ENCODE measurements around the gene ADAM15. TPM values are rescaled to one million over a fixed set of nuclear protein-coding genes. Genes with fewer than 3 reads are reported as not detected.

The ADAM15 gene
- total RNA-seq, 4 donors from 2014 or later, result 304 to 327 (median 321) TPM

DNA sequence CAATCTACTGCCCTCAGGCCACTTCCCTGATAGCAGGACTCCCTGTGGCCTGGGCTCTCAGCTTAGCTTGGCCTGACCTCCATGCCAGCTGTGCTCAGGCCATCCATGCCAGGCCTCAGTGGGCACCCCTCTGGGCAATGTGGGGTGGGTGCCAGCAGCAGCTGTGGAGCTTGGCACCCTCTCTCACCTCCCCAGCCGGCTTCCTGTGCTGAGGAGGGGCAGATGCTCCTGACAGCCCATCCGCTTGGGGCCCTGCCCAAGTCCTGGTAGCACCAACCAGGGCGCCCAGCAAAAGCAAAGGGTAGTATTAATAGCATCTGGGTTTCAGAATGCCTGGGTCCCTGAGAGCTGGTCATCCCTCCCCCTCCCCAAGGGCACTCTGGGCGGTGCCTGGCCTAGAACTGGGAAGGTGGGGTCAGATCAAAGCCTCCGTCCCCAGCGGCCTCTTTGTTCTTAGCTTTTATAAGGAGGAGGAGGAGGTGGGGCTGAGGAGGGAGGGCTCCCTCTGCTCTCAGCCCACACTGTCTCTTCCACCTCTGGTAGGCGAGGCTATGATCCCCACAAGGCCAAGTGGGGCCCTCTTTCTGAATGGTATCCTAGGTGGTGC, 18.5 kb downstream of the ADAM15 start:
- H3K9me3 ChIP-seq, result no peaks in the 10 kb centered on the region
- no peak for DNase-seq (ENCODE audit: low spot score in 2 of 2)
- peaks cover 14% of the 10 kb centered on the region for H3K36me3 ChIP-seq
- H3K4me3 ChIP-seq, result no peak overlapping the region
- TF ChIP-seq EP300 (IDR thresholded peaks at IDR 0.05) (no peak), POLR2A (IDR thresholded peaks at IDR 0.05) (no peak), POLR2AphosphoS5 (IDR thresholded peaks at IDR 0.05) (no peak)
- TF ChIP-seq, protein P1, sequence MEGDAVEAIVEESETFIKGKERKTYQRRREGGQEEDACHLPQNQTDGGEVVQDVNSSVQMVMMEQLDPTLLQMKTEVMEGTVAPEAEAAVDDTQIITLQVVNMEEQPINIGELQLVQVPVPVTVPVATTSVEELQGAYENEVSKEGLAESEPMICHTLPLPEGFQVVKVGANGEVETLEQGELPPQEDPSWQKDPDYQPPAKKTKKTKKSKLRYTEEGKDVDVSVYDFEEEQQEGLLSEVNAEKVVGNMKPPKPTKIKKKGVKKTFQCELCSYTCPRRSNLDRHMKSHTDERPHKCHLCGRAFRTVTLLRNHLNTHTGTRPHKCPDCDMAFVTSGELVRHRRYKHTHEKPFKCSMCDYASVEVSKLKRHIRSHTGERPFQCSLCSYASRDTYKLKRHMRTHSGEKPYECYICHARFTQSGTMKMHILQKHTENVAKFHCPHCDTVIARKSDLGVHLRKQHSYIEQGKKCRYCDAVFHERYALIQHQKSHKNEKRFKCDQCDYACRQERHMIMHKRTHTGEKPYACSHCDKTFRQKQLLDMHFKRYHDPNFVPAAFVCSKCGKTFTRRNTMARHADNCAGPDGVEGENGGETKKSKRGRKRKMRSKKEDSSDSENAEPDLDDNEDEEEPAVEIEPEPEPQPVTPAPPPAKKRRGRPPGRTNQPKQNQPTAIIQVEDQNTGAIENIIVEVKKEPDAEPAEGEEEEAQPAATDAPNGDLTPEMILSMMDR (IDR thresholded peaks at IDR 0.05), result no peak
- 56% methylated on average over 7 of the region's 7 CpGs for WGBS
- no peaks in the 10 kb centered on the region for H3K27me3 ChIP-seq
- peak overlapping the region; percentile 42 for H3K27ac ChIP-seq
- peaks cover 60% of the 10 kb centered on the region for H3K4me1 ChIP-seq

DNA sequence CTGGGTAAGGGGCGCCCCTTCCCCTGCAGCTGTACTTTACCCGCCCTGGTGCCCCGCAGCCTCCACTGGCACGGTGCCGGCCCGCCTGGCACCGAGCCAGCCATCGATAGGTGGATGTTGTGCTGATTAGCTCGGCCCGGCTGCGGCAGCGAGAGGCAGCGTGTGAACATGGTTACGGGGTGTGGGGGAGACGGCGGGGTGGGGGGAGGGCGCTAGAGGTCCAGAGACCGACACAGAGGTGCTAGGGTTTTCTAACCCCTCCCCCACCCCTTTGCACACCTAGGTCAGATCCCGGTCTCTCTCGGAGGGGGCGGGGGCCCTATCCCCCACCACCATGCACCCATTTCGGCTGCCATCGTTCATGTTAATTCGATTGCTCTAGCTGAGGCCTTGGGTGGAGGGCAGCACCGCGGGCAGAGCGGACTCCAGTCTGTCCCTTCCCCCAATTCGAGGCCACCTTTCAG, 19.1 kb downstream of the ADAM15 start:
- Histone ChIP-seq H3K27me3 (no peaks in the 10 kb centered on the region), H3K4me3 (peak overlapping the region; percentile 48), H3K9me3 (no peaks in the 10 kb centered on the region), H3K4me1 (peaks cover 60% of the 10 kb centered on the region), H3K36me3 (peaks cover 14% of the 10 kb centered on the region), H3K27ac (peak overlapping the region; percentile 80)
- 33% methylated on average over 22 of the region's 28 CpGs for WGBS
- no peak for DNase-seq (ENCODE audit: low spot score in 2 of 2)
- TF ChIP-seq, protein P1 (IDR thresholded peaks at IDR 0.05), result no peak
- TF ChIP-seq POLR2AphosphoS5 (IDR thresholded peaks at IDR 0.05) (no peak), POLR2A (IDR thresholded peaks at IDR 0.05) (no peak), EP300 (IDR thresholded peaks at IDR 0.05) (no peak)

DNA sequence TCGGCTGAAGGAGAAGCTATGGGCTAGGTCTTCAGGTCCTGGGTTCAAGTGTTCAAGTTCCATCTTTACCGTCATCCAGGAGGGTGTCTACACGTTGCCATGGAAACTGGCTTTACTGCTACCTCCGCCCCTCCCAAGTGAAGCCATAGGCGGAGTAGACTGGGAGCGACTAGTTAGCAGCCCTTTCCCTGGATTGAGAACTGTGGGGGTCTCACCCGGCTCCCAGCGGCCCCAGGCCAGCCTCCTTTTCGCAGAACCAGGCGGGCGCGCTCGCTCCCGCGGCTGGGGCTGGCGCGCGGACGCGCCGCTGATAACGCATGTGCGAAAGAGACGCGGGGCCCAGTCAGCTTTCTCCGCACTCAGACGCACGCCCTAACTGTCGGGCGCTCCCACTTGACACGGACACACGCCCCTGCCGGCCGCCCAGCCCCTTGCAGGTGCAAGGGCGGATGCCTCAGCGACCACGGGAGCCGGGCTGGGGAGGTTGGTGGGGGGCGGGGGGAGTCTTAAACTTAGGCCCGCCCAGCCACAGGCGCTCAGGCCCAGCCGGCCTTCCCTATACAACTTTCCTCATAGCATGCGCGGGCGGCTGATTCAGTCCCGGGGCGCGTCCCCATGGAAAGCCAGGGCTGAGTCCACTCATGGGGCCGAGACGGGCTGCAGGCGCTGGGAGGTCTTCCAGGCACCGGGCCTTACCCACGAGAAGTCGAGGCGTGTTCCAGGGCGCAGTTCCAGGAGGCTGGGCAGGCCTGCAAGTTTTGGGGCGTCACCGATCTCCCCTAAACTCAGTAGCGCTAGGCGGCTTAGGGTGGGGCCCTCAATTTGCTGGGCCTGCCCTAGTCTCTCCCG, 19.8 kb downstream of the ADAM15 start:
- TF ChIP-seq, protein P1 (IDR thresholded peaks at IDR 0.05), result peak in 1 of 2 donors; percentile 50
- TF ChIP-seq EP300 (IDR thresholded peaks at IDR 0.05) (no peak), POLR2A (IDR thresholded peaks at IDR 0.05) (peak in 1 of 2 donors; percentile 27), POLR2AphosphoS5 (IDR thresholded peaks at IDR 0.05) (peak in 1 of 3 donors; percentile 14)
- Histone ChIP-seq H3K9me3 (no peaks in the 10 kb centered on the region), H3K36me3 (peaks cover 14% of the 10 kb centered on the region), H3K4me1 (peaks cover 64% of the 10 kb centered on the region), H3K27me3 (no peaks in the 10 kb centered on the region), H3K27ac (peak overlapping the region; percentile 80), H3K4me3 (peak overlapping the region; percentile 48)
- WGBS, result 3% methylated on average over 22 of the region's 61 CpGs
- DNase-seq (ENCODE audit: low spot score in 2 of 2), result peak in 1 of 2 donors; percentile 88

DNA sequence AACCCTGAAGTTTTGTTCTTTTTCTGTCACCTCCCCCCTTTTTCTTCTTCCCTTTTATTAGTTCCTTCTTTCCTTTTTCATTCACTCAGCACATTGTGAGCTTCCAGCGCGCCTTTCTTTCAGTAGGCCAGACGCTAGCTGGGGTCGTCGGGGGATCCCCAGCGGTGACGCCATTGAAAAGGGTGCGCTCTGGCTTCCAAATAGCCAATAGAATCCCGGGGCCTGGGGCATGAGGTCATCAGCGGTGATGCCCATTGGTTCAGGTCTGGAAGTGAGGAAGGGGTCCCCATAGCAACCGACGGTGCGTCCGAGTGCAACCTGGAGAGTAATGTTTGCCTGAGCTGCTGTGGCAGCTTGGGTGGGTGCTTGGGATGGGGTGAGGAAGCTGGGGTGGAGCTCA, 20.6 kb downstream of the ADAM15 start:
- Histone ChIP-seq H3K4me1 (peaks cover 65% of the 10 kb centered on the region), H3K36me3 (peaks cover 11% of the 10 kb centered on the region), H3K4me3 (no peak overlapping the region), H3K9me3 (no peaks in the 10 kb centered on the region), H3K27me3 (no peaks in the 10 kb centered on the region), H3K27ac (peak overlapping the region; percentile 80)
- peak in 1 of 2 donors; percentile 67 for DNase-seq (ENCODE audit: low spot score in 2 of 2)
- whole genome bisulfite sequencing, result 63% methylated on average over 14 of the region's 14 CpGs
- no peak for TF ChIP-seq POLR2A (IDR thresholded peaks at IDR 0.05)
- TF ChIP-seq, protein P1 (IDR thresholded peaks at IDR 0.05), result no peak
- no peak for TF ChIP-seq POLR2AphosphoS5 (IDR thresholded peaks at IDR 0.05)
- TF ChIP-seq EP300 (IDR thresholded peaks at IDR 0.05), result no peak

Measured in suprapubic skin (tissue), 4 donors.